SK-N-MC (cell line): Measurements from ENCODE around the gene TJP1.

ENCODE experiments used
- EZH2 ChIP-seq: fragments of 200-600 bp; sonication (generic); IDR thresholded peaks from one replicate; pipeline ENCODE4 v1.6.1; 2017; ENCODE audit warnings: antibody characterized with exemption
- FOXP2 ChIP-seq: optimal IDR thresholded peaks from 2 replicates; pipeline ENCODE3; 2011; ENCODE audit warnings: mild to moderate bottlenecking, moderate library complexity; ENCODE audit not compliant: insufficient read depth; ENCODE audit errors: extremely low read length, control extremely low read depth
- POLR2AphosphoS5 ChIP-seq: IDR thresholded peaks from 2 replicates; pipeline ENCODE4 v1.6.1; 2012; ENCODE audit warnings: mild to moderate bottlenecking, low read depth, low read length, borderline replicate concordance

- no peak for TF ChIP-seq EZH2
- no peak for TF ChIP-seq POLR2AphosphoS5
- no peak for TF ChIP-seq FOXP2
Measured at GRCh38 chr15:29681166-29681845, 141.0 kb downstream of the TJP1 start.
